HG02852 (cell line): ENCODE measurements around the gene NFASC.

Experiments used
- ATAC-seq: cut with Tn5 transposase; IDR thresholded peaks from one replicate; pipeline ENCODE4 v1.9.1; 2021; ENCODE audit warnings: mild to moderate bottlenecking, moderate library complexity; ENCODE audit not compliant: unreplicated experiment

The NFASC gene

GRCh38 chr1:204947747-204948146, 77.1 kb downstream of the NFASC start:
- no peak for ATAC-seq

- ATAC-seq, result no peak
Observed at GRCh38 chr1:204950353-204951001, 79.8 kb downstream of the NFASC start.

- ATAC-seq, result no peak
Observed at GRCh38 chr1:204958317-204959307, 88.0 kb downstream of the NFASC start.

- no peak for ATAC-seq
Observed at GRCh38 chr1:204959374-204959773, 88.7 kb downstream of the NFASC start.

GRCh38 chr1:204959836-204960235, 89.2 kb downstream of the NFASC start:
- ATAC-seq, result no peak

- no peak for ATAC-seq
Observed at GRCh38 chr1:204960306-204961125, 89.9 kb downstream of the NFASC start.

GRCh38 chr1:204961765-204962419, 91.2 kb downstream of the NFASC start:
- no peak for ATAC-seq

GRCh38 chr1:204962742-204963632, 92.3 kb downstream of the NFASC start:
- ATAC-seq, result no peak

GRCh38 chr1:204967451-204967850, 96.8 kb downstream of the NFASC start:
- ATAC-seq, result no peak

- no peak for ATAC-seq
Observed at GRCh38 chr1:204968135-204968534, 97.5 kb downstream of the NFASC start.

- no peak for ATAC-seq
Observed at GRCh38 chr1:204968951-204969350, 98.3 kb downstream of the NFASC start.

GRCh38 chr1:204970937-204971336, 100.3 kb downstream of the NFASC start:
- no peak for ATAC-seq

- no peak for ATAC-seq
Observed at GRCh38 chr1:204971517-204972336, 101.1 kb downstream of the NFASC start.

GRCh38 chr1:204972426-204972825, 101.8 kb downstream of the NFASC start:
- ATAC-seq, result no peak

- no peak for ATAC-seq
Observed at GRCh38 chr1:204973449-204973848, 102.8 kb downstream of the NFASC start.

GRCh38 chr1:204974327-204974726, 103.7 kb downstream of the NFASC start:
- ATAC-seq, result no peak

- no peak for ATAC-seq
Observed at GRCh38 chr1:204975021-204975420, 104.4 kb downstream of the NFASC start.

- no peak for ATAC-seq
Observed at GRCh38 chr1:204975568-204976235, 105.0 kb downstream of the NFASC start.
